GM19438 (cell line): Measurements from ENCODE around the gene EFCAB12.

ENCODE experiments used
- ATAC-seq: cut with Tn5 transposase; IDR thresholded peaks from one replicate; pipeline ENCODE4 v1.9.1; 2021; ENCODE audit warnings: low read depth; ENCODE audit not compliant: unreplicated experiment

Gene EFCAB12

DNA sequence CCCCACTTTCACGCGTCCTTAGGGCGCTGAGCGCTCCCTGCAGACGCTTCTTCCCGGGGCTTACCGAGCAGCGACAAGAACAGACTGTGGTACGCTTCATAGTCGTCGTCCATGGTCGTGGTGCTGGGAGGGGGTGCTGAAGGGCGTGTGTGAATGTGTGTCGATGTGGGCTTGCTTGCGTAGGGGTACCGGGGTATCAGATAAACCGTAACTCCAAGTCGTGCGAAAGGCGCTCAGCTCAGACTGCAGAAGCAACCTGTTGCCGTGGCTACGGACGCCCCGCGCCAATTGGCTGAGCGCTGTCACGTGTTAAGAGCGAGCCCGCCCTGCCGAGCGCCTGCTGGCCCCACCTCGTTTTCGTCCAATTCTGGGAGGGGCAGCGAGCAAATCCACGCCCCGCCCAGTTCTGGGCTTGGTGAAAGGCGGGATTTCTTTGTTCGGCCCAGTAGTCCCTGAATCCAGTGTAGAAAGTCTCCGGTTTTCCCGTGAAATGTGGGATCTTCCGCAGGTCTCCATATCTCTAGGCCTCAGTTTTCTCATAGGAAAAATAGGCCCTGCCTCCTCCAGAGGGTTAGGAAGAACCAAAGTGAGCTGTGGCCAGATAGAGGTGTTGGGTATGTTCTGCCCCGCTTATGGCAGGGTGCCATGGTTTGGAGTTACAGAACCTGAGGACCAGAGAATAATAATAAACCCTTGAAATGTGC lies at the start of gene EFCAB12:
Gene EFCAB12, minus strand, starts transcription at position 261 of the 704 bp plus-strand sequence. Its CDS starts 148 bp downstream, at position 113.
- ATAC-seq, result peak; percentile 93

DNA sequence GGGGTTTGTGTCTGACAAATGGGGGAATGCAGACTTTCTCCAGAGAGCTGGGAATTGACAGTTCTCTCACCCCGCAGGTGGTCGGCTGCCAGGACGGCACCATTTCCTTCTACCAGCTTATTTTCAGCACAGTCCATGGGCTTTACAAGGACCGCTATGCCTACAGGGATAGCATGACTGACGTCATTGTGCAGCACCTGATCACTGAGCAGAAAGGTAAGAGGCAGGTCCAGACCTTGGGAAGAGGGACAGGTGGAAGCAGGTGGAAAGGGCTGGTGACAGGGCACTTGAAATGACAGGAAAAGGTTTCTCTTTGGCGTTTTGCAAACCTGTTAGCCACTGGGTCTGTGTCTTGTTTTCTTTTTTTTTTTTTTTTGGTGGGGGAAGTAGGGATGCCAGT lies 48.1 kb upstream of the EFCAB12 start:
- ATAC-seq, result no peak

DNA sequence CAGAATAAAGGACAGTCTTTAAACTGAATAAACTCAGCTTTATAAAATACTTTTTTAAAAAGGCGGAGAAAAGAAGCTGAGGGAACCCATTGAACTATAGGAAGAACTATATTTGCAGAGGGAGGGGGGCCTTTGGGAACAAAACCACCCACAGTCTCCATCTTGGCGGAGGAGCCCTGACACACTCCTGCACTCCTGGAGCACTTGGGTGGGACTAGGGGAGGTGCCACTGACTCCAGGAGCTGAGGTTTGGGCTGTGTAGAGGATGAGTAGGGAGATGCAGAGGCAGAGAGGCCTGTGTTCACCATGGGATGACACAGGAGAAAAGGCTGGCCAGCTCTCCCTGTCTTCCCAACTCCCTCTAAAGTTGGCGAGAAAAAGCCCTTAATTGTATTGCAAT lies 47.4 kb upstream of the EFCAB12 start:
- no peak for ATAC-seq

DNA sequence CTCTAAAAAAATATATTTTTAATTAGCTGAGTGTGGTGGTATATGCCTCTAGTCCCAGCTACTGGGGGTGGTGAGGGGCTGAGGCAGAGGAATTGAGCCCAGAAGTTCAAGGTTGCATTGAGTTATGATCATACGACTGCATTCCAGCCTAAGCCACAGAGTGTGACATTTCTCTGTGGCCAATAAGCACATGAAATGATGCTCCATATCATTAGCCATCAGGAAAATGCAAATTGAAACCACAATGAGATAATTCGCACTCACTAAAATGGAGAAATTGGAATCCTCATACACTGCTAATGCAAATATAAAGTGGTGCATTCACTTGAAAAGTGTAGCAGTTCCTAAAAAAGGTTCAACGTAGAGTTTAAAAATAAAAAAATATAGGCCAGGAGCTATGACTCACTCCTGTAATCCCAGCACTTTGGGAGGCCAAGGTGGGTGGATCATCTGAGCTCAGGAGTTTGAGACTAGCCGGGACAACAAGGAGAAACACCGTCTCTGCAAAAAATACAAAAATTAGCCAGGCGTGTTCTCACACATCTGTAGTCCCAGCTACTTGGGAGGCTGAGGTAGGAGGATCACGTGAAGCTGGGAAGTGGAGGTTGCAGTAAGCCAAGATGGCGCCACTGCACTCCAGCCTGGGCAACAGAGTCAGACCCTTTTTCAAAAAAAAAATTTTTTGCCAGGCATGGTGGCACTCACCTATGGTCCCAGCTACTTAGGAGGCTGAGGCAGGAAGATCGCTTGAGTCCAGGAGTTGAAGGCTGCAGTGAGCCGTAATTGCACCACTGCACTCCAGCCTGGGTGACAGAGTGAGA lies 46.8 kb upstream of the EFCAB12 start:
- no peak for ATAC-seq

DNA sequence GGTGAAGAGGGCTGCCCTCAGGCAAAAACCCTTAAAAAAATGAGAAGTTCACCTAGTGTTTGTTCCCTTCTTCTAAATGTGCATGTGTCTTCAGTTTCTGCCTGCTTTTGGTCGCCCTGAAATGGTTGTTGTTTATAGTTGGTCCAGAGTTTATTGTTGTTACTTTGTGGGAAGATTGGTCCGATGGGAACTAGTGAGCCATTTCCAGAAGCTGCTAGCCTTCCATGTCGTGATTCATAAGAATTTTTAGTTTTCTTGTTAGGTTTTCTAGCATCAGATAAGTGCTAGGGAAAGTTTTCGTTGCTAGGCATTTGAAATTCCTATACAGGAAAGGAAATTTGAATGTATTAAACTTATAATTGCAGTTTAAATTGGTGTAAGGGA lies 45.3 kb upstream of the EFCAB12 start:
- ATAC-seq, result no peak

DNA sequence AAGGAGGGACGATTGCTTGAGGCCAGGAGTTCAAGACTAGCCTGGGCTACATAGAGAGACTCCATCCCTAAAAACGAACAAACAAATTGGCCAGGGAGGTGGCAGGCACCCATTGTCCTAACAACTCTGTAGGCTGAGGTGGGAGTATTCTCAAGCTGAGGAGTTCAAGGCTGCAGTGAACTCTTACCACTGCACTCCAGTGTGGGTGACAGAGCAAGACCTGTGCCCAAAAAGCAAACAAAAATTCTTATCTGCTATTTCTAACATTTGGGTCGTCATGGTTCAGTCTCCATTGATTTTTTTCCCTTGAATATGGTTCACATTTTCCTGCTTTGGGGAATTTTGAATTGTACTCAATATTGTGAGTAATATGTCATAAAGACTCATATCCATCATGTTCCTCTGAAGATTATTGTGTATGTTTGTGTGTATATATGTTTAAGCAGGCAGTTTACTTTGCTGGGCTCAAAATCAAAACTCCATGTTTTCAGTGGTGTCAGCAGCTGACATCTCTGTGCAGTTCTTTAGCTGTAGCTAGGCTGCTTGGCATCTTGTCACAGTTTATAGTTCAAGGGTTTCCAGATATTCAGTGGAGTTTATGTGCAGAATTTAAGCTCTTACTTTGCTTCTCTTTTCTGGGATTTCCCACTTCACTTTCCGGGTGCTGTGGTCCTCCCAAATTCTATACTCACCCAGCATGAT lies 44.8 kb upstream of the EFCAB12 start:
- no peak for ATAC-seq

DNA sequence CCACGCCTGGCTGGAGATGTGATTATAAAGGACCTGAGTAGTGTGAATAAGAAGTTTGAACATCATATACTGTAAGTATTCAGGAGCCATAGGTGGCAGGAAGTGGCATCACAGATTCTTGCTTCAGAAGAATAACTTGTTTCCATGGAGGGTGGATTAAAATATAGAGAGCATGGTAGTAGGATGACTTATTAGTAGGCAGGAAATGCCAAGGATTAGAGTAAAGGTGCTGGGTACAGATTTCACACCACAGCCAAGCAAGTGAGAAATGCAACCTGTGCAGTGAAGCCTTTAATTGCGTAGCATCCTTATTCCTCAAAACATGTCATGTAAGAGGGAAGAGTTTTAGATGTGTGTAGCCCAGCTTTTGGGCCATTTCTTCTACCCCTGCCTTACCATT lies 42.4 kb upstream of the EFCAB12 start:
- ATAC-seq, result no peak

DNA sequence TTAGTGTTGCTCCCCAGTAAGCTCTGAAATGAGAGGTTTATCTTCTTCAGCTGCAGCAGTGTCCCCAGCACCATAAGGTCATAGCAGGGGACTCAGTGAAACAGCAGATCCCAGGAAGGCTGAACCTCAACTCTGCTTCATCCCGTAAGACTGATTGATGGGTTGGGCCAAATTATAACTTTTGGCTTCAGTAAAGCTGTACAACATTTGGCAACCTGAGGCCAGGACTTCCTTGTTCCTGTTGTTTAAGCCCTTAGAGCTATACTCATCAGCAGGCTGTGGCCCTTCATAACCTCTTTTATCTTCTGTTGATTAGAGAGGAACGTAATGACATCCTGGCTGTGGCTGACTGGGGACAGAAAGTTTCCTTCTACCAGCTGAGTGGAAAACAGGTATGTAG lies 40.6 kb upstream of the EFCAB12 start:
- ATAC-seq, result no peak

DNA sequence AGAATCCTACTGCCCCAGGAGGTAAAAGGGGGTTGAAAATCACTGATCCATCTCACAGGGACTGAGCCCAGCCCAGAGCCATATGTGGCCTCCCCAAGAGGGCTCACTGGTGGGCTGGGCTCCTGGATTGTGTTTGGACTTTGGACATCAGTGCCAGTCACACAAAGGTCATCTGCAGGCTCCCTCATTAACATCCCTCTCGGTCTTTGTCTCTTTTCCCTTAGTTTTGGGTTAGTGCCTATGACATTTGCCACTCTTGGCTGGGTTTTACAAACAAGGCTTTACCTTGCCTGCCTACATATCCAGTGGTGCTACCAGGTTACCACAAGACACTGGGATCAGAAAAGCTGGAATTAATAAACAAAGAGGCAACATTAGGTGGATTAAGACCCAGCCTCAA lies 39.5 kb upstream of the EFCAB12 start:
- no peak for ATAC-seq

DNA sequence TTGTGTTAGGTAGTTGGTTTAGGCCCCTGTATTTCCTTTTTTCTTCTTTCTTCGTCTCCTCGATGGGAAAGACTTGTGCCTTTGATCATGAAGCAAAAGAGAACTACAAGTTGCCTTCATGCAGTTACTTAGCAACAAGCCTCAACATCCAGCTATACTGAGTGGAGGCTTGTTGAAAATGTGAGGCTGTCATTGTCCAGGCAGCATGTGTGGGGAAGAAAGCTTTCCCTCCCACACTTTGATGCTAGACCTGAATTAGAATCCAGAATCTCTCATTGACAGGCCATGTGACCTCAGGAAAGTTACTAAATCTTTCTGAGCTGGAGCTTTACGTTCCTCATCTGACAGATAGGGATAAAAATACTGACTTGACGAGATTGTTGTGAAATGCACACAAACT lies 35.3 kb upstream of the EFCAB12 start:
- ATAC-seq, result no peak

DNA sequence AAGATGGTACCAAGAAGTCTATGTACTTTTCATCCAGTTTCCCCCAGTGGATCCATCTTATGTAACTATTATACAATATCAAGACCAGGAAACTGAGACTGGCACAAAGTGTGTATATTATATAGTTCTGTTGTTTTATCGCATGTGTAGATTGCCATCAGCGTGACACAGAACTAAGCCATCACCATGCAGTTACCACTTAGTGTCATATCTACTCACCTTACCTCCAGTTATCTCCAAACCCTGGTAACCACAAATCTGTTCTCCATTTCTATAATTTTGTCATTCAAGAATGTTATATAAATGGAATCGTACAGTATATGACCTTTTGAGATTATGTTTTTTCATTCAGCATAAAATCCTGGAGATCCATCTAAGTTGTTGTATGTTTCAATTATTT lies 34.7 kb upstream of the EFCAB12 start:
- no peak for ATAC-seq

DNA sequence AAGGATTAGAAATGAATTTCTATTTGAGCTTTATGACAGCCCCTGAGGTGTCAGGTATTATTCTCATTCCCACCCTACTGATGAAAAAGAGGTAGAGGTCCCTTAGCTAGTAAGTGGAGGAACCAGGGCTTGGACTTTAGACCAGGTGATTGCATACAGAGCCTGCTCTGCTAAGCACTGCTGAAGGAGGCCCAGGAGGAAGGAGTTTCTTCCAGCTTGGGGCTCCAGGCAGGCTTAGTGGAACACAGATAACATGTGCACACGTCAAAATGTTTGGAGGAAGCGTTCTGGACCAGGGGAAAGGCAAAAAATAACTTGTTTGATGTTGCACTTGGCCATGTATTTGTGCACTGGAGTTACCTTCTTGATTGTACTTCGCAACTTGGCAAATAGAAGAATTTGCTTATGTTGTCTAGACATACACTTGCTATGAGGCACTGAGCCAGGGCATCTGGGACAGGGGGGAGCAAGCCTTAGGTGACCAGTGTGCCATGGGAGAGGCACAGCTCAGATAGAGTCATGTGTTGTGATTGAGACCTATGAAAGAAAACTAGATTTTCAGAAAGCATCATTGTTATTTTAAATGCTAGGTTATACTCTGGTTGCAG lies 34.0 kb upstream of the EFCAB12 start:
- no peak for ATAC-seq

DNA sequence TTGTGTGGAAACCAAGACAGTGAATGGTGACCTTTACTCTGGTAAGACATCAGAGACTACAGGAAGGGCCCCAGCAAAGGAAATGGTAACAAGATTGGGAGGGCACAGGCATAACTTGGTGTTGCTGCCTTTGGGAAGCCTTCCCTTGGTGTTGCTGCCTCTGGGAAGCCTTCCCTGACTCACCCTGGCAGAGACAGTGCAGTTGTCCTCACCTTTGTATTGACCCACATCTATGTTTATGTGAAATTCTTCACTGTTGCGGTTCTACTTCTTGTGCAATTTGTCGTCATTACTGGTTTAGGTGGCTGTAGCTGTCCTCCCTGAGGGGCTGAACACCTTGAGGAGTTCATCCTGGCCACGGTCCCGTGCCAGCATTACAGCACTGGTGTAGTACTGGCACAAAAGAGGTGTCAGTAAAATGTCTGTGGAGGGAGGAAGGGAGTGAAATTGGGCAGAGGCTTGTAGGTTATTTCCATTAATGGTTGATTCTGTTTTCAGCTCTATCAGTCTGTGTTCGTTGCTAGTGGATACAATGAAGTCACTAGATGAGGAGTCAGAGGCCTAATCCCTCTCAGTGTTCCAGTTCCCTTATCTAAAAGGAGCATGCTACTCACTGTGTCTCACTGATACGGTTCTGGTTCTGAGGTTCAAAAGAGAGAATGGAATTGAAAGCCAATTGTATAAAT lies 33.2 kb upstream of the EFCAB12 start:
- no peak for ATAC-seq

DNA sequence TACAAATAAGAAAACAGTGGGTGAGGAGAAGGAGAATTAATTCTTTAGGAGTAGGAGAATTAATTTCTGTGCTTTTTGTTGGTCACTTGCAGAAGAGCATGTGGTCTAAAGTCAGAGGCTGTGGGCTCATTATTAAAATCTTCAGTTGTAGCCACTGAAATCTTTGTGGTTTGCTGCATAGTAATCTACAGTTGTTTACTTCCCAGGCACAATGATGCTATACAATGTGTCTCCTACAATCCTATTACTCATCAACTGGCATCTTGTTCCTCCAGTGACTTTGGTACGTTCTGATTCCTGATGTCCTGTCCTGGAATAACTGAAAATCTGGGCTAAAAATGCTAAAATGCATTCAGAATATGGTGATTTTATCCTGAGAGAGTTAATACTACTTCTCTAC lies 32.6 kb upstream of the EFCAB12 start:
- ATAC-seq, result no peak

DNA sequence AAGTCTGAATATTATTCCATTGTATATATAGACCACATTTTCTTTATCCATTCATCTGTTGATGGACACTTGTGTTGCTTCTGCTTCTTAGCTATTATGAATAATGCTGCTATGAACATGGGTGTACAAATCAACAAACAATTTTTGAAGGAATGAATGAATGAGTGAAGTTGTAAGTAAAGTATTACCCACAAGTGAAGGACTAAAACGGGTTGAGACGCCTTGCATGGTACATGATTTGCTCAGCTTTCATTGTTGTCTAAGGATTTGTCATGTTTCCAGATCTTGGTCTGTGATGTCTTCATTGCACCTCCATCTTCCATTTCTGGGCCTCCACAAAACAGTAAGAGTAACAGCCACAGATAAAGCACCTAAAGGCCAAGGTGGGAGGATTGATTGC lies 32.1 kb upstream of the EFCAB12 start:
- no peak for ATAC-seq

DNA sequence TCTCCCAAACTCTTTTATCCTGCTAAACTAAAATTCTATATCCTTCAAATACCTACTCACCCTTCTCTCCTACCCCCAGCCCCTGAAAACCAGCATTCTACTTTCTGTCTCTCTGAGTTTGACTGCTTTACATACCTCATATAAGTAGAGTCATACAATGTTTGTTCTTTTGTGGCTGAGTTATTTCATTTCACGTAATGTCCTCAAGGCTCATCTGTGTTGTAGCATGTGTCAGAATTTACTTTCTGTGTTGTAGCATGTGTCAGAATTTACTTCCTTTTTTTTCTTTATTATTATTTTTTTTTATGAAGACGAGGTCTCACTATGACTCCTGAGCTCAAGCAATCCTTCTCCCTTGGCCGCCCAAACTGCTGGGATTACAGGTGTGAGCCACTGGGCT lies 31.7 kb upstream of the EFCAB12 start:
- no peak for ATAC-seq

DNA sequence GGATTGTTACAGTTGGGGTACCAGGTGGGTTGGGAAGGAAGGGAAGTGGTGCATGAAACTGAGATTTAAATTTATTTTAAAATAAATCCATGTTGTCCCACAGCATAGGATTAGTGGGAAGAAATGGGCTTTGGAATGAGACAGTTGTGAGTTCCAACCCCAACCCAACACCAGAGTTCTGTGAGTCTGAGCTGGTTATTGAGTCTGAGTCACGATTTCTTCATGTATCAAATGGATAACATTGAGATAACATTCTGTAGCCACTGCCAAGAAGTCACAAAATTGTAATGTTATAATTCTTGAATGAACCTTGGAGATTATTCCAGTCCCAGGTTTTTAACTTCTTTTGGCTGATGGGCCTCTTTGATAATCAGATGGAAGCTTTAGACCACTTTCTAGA lies 25.3 kb upstream of the EFCAB12 start:
- no peak for ATAC-seq

DNA sequence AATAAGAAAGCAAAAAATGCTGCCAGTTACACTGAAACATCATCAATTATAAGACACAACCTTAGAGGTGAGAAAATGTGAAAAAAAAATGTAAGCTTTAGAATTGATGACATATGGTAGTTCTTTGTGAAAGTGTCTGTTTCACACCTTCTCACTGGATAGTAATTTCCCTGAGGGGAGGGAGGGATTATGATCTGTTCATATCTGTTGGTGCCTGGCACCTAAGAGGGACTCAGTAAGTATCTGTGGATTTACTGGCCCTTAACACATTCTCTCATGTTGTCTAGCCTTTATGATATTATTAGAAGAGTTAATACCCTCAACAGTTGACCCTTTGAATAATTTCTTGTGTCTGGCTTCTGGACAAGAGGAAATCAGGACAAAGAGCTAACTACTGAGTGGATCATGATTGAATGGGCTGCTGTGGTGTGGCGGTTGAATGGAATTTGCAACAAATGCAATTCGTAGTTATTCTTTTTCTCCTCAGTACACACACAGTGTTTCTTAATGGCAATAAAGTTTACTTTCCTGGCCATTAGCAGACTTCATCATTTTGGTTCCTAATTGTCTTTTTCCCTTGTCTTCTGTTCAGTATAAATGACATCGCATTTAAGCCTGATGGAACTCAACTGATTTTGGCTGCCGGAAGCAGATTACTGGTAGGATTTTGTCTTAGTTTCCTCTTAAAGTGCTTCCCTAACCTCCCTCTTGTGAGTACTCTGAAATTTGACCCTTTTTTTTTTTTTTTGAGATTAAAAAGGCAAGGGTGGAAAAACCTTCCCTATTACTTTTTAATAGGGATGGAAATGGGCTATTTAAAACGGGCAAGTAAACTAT lies 21.1 kb upstream of the EFCAB12 start:
- no peak for ATAC-seq

DNA sequence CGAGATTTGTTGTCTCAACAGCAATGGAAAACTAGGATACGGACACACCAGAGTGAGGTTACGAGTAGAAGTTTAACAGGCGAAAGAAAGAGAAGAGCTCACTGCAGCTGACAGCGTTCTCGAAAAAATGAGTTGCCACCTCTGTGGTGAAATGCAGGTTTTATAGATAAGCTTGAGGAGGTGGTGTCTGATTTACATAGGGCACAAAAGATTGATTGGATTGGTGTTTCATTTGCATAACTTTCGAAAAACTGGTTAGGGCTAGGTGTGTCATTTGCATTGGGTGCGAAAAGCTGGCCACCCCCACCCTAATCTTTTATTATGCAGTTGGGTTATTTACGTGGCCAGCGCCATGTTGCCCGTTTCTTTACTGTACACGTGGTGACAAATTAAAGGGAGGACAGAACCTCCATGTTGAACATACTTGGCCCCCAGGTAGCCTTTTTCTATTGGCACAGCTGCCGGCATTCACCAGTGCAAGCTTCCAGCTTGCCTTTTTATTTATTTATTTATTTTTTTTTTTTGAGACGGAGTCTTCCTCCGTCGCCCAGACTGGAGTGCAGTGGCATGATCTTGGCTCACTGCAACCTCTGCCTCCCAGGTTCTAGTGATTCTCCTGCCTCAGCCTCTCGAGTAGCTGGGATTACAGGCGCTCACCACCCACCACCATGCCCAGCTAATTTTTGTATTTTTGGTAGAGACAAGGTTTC lies 19.9 kb upstream of the EFCAB12 start:
- no peak for ATAC-seq
